Ascending aorta (tissue), 2 donors: ENCODE measurements around the gene ASCC1. TPM values are rescaled to one million over a fixed set of nuclear protein-coding genes. Genes with fewer than 3 reads are reported as not detected.

Experiments used
- DNase-seq, 2 donors: peaks; one replicate each; pipeline ENCODE4 v3.0.0-alpha.2; 2019; ENCODE audit warnings: low spot score in 2 of 2
- H3K27ac ChIP-seq, 2 donors: fragments of 200-600 bp; sonication (generic); one replicate each; pipeline ENCODE4 v1.5.1; 2016 to 2017; ENCODE audit warnings: mild to moderate bottlenecking in 1 of 2
- H3K27me3 ChIP-seq: fragments of 200-600 bp; sonication (generic); one replicate; pipeline ENCODE4 v1.5.1; 2017
- H3K36me3 ChIP-seq, 2 donors: fragments of 200-600 bp; sonication (generic); one replicate each; pipeline ENCODE4 v1.5.1; 2016
- H3K4me1 ChIP-seq, 2 donors: fragments of 200-600 bp; sonication (generic); one replicate each; pipeline ENCODE4 v1.5.1; 2016 to 2017; ENCODE audit warnings: mild to moderate bottlenecking in 1 of 2
- H3K4me3 ChIP-seq, 2 donors: fragments of 200-600 bp; sonication (generic); one replicate each; pipeline ENCODE4 v1.5.1; 2016 to 2017; ENCODE audit warnings: mild to moderate bottlenecking in 1 of 2
- H3K9me3 ChIP-seq, 2 donors: fragments of 200-600 bp; sonication (generic); one replicate each; pipeline ENCODE4 v1.5.1; 2016
- intact Hi-C: fragments of 100-400 bp; cut with DNase I; formaldehyde crosslinking; loops from one replicate; pipeline ENCODE4 v1.15.1; 2023
- total RNA-seq: library from RNA; depleted of rRNA; stranded (reverse); fragments of >200 nt; gene quantifications from one replicate; pipeline ENCODE4 v1.1.0, GENCODE V29; 2016
- TF ChIP-seq, protein P1 (sequence below), 3 experiments: fragments of 200-600 bp in 2 of 3; fragments of 450-650 bp in 1 of 3; sonication (generic) in 2 of 3; IDR thresholded peaks; one replicate each; pipeline ENCODE4 v1.5.1; 2016 to 2019; ENCODE audit warnings: antibody characterized with exemption in 3 of 3, mild to moderate bottlenecking in 1 of 3, moderate library complexity in 1 of 3

The ASCC1 gene
- total RNA-seq, 1 donor from 2014 or later: 5.5 TPM

DNA sequence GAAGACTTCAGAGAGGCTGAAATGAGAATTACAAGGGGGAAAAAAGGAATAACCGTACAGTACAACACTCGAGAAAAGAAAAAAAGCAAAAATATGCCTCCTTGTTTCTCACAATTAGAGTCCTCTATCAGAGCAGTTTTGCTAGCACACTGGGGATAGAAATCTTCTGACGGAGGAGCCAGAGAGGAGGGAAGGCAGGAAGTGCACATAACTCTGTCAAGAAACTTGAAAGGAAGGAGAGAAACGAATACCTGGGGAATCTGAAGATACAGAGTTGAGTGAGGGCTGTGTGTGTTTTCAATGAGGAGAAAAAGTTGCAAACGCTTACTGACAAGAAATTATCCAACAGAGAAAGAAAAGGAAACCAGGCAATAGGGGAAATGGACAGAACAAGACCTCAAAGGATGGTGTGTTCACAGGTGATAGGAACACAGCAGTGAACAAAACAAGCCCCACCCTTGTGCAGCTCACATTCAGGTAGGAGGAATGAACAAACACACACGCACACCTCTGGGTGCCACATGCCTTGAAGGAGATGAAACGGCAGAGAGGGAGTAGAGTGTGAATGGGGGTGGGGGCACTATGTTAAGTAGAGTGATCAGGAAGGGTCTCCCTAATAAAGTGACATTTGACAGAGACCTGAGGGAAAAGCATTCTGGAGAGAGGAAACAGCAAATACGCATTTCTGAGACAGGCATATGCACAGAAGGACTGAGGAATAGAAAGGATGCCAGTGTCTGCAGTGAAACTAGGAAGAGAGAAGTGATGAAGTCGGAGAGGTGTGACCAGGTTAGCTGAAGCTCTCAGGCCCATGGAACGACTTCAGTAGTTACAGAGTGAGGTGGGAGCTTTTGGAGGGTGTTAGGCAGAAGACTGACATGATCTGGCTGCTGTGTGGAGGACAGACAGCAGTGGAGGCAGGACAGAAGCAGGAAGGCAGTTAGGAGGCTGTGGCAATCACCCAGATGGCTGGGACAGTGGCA lies 81.0 kb downstream of the ASCC1 start:
- intact Hi-C loops: no loop called here
- no peak overlapping the region for H3K4me3 ChIP-seq
- peaks cover 5 to 15% of the 10 kb centered on the region in 2 donors for H3K36me3 ChIP-seq
- H3K27me3 ChIP-seq: no peaks in the 10 kb centered on the region
- H3K4me1 ChIP-seq: no peaks in the 10 kb centered on the region
- H3K9me3 ChIP-seq: no peaks in the 10 kb centered on the region
- DNase-seq: no peak
- H3K27ac ChIP-seq: no peak overlapping the region
- TF ChIP-seq, protein P1, sequence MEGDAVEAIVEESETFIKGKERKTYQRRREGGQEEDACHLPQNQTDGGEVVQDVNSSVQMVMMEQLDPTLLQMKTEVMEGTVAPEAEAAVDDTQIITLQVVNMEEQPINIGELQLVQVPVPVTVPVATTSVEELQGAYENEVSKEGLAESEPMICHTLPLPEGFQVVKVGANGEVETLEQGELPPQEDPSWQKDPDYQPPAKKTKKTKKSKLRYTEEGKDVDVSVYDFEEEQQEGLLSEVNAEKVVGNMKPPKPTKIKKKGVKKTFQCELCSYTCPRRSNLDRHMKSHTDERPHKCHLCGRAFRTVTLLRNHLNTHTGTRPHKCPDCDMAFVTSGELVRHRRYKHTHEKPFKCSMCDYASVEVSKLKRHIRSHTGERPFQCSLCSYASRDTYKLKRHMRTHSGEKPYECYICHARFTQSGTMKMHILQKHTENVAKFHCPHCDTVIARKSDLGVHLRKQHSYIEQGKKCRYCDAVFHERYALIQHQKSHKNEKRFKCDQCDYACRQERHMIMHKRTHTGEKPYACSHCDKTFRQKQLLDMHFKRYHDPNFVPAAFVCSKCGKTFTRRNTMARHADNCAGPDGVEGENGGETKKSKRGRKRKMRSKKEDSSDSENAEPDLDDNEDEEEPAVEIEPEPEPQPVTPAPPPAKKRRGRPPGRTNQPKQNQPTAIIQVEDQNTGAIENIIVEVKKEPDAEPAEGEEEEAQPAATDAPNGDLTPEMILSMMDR (IDR thresholded peaks at IDR 0.05): no peak

DNA sequence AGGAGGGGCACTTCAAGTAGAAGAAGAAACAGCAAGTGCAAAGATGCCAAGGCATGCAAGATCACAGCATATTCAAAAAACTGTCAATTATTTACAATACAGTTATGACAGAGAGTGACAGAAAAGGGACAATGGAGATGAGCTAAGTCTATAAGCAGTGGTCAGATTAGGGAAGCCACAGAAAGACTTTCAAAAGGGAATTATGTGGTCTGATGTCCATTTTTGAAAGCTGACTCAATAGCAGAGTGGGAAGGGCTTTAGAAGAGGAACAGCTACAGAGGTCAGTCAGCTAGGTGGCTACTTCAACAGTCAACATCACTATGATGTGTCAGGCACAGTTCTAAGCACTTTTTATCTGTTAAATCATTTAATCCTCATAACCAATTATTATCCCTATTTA lies 82.6 kb downstream of the ASCC1 start:
- Histone ChIP-seq H3K4me1 (no peaks in the 10 kb centered on the region), H3K36me3 (peaks cover 5 to 15% of the 10 kb centered on the region in 2 donors), H3K4me3 (no peak overlapping the region), H3K9me3 (no peaks in the 10 kb centered on the region), H3K27me3 (no peaks in the 10 kb centered on the region), H3K27ac (no peak overlapping the region)
- DNase-seq: no peak
- intact Hi-C loops: no loop called here
- TF ChIP-seq, protein P1 (IDR thresholded peaks at IDR 0.05): no peak

DNA sequence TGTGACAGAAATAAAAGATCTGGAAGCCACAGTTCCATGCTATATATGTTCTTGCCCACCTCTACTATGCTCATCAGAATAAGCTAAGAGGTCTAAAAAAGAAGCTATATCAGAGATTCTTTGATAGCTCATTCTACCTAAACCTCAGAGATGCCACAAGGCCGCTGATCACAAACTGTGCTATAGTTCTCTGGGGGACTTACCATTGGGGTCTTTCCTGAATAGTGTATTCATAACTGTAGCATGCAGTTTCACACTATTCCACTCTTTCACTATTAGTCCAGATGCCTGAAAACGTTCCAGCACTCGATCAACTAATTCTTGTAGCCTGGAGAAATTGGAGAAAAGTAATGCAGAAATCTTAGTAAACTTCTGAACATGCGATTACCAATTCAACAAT lies 83.2 kb downstream of the ASCC1 start:
- Histone ChIP-seq H3K27me3 (no peaks in the 10 kb centered on the region), H3K4me3 (no peak overlapping the region), H3K9me3 (no peaks in the 10 kb centered on the region), H3K4me1 (no peaks in the 10 kb centered on the region), H3K27ac (no peak overlapping the region), H3K36me3 (peaks cover 8 to 18% of the 10 kb centered on the region in 2 donors)
- DNase-seq: no peak
- TF ChIP-seq, protein P1 (IDR thresholded peaks at IDR 0.05): no peak
- intact Hi-C loops: no loop called here

DNA sequence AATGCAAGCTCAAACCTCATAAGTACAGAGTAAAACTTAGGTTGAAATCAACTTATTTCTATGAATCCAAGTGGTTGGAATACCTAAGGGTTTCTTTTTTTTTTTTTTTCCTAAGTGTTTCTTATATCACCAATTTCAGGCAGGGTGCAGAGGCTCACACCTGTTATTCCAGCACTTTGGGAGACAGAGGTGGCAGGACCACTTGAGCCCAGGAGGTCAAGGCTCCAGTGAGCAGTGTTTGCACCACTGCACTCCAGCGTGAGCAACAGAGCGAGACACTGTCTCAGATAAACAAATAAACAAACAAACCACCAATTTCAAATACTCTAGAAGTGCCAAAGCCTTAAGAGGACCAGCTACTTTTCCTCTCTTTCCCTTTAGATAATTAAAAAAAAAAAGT lies 88.5 kb downstream of the ASCC1 start:
- intact Hi-C loops: loop anchor here (5.0 kb wide), 1 partner anchor 200 kb away; no protein-coding TSS in a partner anchor

DNA sequence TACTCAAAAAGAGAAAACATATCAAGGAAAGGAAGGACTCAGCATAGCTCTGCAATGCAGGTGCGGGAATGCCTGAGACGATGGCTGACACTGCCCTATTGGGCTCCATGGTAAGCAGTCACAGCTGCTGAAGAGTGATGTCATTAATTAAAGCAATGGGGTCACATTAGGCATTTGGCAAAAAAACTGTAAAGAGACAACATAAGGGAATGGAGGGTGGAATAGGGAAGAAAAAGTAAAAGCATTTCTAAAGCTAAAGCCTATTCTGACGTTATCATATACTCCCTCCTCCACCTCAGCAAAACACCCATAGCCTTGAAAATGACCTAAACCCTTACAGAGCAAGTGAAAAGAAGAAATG lies 89.2 kb downstream of the ASCC1 start:
- H3K27ac ChIP-seq: no peak overlapping the region
- intact Hi-C loops: loop anchor here (5.0 kb wide), 1 partner anchor 200 kb away; no protein-coding TSS in a partner anchor
- peaks cover 0 to 7% of the 10 kb centered on the region in 2 donors for H3K4me1 ChIP-seq
- TF ChIP-seq, protein P1 (IDR thresholded peaks at IDR 0.05): no peak
- peaks cover 2 to 12% of the 10 kb centered on the region in 2 donors for H3K36me3 ChIP-seq
- no peak overlapping the region for H3K4me3 ChIP-seq
- H3K27me3 ChIP-seq: no peaks in the 10 kb centered on the region
- DNase-seq: no peak
- no peaks in the 10 kb centered on the region for H3K9me3 ChIP-seq

More for the DNA sequence above, 88.5 kb downstream of the ASCC1 start:
- no peaks in the 10 kb centered on the region for H3K9me3 ChIP-seq
- TF ChIP-seq, protein P1 (IDR thresholded peaks at IDR 0.05): no peak
- no peak overlapping the region for H3K27ac ChIP-seq
- H3K36me3 ChIP-seq: peaks cover 7 to 12% of the 10 kb centered on the region in 2 donors
- no peak overlapping the region for H3K4me3 ChIP-seq
- no peaks in the 10 kb centered on the region for H3K27me3 ChIP-seq
- H3K4me1 ChIP-seq: peaks cover 0 to 7% of the 10 kb centered on the region in 2 donors
- DNase-seq: no peak
